NCI-H2227 (cell line): Measurements from ENCODE around the gene SLC4A11.

Experiments used
- DNase-seq: peaks from one replicate; lab custom pipeline; 2025; ENCODE audit not compliant: unreplicated experiment; lab: John Stamatoyannopoulos, UW

Gene SLC4A11

DNA sequence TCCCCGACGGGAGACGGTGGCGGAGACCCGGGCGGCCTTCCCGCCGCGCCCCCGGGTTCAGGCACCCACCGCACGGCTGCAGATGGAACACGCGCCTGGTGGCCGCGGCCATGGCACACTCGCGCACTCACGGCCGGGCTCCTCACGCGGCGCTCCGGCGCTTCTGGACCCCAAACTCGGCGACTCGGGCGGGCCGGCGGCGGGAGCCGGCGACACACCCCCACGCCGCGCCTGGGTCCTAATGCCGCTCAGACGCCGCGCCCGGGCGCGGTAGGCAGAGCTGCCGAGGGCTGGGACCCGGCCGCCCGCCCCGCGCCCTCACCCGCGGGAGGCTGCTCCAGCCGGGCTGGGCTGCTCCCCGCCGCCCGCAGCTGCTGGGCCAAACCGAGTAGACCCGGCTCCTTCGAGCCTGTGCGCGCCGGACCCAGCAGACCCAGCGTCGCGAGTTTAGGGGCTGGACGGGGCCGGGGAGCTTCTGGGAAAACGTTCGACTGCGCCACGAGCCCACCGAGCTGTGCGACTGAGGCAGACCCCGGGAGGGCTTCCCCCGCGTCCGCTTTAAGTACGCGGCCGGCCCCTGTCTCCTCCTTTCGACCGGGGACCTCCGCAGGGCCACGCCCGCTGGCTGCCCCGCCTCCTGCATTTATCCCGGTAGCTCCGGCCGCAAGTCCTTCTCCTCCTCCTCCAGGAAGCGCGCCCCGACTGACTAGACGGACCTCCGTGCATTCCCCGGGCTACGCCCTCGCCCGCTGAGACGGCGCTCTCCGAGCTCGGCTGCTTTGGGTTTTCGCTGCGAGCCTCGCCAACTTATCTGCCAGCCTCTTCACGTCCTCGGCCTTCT lies at the start of gene SLC4A11:
SLC4A11 (minus strand) TSS at position 165 of the 841 bp plus-strand sequence; CDS start at position 112, 53 bp downstream.
- DNase-seq = peak; percentile 50

DNA sequence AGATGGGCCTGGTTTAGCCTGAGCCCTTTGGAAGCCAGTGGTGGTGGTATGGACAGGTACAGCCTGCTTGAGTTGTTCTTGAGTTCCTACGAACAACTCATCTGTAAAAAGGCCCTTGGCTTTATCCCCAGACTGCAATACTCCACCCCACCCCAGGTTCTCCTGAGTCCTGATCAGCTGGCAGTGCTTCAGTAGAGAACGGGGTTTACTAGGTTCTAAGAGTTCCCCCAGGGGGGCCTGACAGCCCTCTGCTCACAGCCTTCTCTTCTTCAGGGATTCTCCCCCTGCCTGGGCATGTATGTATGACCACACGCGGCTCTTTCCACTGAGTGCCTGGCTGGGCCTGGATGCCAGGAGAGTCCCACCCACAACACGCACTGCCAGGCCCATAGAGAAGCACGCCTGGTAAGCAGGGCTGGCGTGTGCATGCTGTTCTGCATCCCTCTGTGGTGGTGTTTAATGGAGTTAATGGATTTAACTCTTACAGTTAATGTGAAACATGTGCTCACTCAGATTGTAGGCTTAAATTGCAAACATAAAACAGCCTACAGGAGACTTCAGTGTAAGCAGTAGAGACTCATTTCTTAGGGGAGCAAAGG lies 44.3 kb upstream of the SLC4A11 start:
- DNase-seq = no peak

DNA sequence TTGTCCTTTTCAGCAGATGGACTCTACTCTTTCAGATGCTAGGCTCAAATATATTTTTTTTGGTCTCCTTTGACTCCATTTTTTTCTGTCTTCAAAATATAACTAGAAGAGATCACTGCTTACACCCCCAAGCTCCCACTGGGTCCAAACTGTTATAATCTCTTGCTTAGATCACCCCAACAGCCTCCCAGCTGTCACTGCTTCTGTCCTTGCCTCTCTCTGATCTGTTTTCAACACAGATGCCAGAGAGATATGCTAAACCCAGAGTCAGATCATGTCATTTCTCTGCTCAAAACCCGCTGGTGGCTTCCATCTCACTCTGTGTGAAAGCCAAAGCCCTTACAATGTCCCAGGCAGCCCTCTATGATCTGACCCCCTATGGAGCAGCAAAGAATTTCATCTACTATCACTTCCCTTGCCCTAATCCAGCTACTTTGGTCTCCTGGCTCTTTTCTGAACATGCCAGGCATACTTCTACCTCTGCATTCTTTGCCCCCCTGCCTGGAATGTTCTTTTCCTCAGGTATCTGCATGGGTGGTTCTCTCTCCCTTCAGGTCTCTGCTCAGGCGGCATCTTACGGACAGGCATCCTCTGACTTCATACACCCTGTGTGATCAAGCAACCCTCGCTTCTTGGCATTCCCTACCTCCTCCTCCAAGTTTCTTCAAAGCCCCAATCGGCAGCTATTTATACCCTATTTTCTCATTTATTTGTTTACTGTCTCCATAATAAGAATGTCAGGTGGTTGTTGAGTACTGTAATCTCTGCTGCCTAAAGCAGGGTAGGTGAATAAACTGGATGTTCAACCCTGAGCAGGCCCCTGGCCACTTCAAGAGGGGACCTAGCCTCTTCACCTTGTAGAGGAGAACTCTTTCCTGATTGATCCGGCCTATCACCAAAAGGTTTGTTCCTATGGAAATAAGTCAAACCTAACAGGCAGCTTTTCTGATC lies 43.6 kb upstream of the SLC4A11 start:
- no peak for DNase-seq

DNA sequence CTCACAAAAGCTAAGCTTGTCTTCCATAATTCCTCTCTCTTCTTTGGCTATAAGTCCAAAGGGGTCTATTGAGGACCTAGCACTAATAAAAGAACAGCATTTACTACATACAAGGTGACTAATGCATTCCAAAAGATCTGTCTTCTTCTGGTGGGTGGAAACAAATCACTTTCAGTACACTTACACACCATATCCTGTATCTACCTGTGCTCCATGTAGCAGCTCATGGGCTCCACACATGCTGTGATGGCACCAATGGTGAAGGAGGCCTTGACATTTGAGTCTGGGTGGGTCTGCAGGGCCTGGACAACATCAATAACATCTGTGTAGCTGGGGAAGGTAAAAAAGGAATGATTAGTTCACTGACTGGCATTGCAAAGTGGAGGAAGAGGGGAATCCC lies 42.4 kb upstream of the SLC4A11 start:
- no peak for DNase-seq

DNA sequence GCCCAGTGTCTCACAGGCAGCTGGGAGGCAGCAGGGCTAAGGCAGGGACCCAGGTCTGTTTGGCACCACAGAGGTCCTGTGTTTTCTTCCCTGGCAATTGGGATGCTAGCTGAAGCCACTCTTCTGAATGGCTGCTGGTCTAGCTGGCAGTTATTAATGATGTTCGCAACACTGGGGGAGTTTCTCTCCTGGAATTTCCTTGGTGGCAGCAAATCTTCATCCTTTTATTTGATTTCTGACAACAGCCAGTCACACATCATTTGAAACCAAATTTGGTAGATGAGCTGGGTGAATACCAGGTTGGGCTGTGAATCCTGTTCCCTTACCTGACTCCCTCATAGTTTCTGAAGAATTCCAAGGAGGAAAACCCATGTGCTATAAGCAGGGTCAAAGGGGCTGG lies 40.8 kb upstream of the SLC4A11 start:
- no peak for DNase-seq

DNA sequence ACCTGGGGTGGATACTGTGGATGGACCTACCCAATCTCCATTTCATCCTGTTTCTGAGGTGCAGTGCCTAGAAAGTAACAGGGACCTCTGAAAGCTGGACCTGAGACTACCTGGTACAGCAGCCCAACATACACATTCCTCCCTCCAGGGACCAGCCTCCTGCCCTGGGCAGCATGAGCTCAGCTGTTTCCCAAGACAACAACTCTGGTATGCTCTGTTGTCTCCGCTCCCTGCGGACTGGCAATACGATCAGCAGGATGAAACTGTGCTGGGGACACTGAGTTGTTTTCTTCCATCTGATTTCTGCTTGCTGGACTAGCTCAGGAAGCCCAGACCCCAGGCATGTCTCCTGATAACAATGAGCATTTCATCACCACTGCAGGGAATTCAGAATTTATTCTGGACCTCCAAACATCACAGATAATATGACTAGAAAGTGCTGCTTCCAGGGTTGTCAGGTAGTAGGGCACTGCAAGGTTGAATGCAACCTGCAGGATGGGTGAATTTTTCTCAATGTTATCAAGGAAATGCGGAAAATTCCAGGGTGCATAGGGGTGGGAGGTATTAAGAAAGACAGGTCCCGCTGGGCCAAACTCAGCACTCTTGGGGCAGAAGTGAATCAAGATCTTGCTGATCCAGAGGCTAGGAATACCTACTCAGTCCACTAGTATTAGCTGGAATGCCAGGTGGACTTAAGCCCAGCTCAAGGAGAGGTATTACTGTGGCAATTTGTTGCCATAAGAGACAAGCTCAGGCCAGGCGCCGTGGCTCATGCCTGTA lies 38.9 kb upstream of the SLC4A11 start:
- no peak for DNase-seq

DNA sequence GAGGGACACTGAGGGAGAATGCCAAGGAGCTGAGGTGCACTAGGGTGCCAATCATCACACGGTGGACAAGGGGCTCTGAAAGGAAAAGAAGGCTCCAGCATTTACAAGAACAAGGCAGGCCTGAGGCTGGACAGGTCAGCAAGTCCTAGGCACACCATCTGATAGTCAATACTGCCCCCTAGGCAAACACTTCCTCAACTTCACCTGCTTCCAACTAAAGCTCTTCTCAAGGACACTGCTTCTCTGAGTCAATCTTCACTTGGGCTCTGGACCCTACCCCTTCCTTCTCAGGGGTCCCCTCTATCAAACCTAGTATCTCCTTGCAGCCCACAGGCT lies 37.7 kb upstream of the SLC4A11 start:
- DNase-seq = no peak

DNA sequence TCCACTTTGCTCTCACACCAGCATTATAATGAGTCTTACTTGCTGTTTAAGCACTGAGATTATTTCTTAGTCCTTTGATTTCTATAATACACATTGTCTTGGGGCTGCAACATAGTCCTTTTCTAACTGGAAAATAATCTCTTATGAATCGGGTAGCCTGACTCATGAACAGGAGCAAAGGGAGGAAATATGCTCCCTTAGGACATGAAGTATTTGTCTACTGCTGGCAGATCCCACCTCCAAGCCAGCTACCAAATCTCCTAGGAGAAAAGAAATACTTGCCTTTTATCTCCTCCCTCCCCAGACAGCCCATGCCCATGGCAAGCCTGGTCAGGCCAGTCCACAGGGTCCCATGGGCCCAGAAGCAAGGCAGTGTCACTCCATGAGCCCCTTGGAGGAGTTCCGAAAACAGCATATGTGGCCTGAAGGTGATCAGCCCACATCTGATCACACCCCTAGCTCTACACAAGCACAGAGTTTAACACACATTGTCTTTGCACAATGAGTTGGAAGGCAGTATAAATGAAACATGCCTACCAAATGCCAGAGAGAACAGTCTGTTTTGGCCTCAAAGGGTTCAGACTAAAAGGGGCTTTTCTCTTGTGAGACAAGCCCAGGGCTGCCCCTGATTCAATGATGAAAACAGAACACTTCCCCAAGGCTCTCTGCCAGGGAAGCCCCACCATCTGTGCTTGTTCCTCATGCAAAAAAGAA lies 37.1 kb upstream of the SLC4A11 start:
- no peak for DNase-seq

DNA sequence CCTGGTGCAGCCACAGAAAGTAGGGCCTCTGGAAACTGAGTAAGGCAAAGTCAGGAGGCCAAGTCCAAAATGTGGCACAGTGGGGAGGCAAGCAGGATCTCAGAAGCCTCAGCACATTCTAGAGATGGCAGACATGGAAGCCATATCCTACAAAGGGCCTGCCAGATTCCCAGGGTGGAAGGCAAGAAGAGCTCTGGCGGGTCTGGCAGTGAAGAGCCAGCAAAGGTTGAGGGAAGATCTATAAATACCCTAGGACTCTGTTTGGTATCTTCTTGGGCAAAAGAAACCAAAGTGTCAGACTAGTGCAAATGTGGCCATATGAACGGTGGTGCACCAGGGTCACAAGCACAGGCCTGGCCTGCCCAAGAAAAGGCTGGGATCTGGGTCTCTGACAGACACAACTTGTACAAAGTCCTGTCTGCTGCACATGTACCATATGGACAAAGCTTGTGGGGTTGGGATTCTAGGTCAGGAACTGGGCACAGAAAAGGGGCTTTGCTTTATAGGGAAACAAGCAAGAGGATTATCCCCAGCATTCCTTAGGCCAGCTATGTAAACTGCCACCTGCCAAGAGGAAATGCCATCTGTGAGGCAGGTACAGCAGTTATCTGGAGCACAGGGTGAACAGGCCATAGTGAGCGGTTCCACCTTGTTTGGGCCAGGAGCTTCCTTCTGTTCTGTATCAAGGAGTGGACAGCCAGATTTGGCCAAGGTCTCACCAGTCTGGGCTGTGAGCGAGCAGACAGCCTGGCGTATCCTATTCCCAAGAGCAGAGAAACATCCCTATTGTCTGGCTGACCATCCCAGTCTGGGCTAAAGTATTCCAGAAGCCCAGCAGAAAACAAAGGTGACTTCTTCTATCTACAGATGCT lies 36.3 kb upstream of the SLC4A11 start:
- DNase-seq = no peak

DNA sequence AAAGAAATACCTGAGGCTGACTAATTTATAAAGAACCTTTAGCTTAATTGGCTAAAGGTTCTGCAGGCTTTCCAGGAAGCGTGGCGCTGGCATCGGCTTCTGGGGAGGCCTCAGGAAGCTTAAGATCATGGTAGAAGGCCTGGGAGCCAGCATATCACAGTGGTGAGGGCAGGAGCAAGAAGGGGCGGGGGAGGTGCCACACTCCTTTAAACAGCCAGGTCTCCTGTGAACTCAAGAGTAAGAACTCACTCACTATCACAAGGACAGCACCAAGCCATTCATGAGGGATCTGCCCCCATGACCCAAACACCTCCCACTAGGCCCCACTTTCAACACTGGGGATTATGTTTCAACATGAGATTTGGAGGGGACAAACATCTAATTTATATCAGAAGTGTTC lies 34.4 kb upstream of the SLC4A11 start:
- DNase-seq = no peak

DNA sequence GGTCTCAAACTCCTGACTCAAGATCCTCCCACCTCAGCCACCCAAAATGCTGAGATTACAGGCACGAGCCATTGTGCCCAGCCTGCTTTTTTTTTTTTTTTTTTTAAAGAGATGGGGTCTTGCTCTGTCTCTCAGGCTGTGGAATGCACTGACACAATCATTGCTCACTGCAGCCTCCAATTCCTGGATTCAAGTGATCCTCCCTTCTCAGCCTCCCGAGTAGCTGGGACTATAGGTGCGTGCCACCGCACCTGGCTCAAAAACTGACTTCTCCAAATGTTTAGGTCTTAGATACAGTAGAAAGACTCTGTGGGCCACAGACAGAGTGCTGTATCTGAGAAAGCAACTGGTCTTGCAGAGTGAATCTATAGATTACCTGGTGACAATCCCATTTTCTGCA lies 31.1 kb upstream of the SLC4A11 start:
- DNase-seq = no peak

DNA sequence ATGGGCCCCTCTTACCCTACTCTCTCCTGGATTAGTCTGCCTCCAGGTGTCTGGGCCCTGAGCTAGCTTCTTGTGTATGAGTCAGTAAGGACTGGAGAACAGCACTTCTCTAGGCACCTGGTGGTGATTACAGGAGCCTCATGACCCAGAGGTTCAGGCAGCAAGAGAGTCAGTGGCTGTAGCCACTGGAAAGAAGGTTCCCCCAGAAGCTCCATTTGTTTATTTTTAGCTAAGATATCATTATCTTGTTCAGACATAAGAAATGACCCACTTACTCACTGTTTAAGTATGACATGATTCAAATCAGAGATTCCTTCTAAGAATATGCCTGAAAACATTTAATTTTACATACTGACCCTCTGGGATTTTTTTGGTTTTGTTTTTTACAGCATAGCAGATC lies 23.6 kb upstream of the SLC4A11 start:
- no peak for DNase-seq

DNA sequence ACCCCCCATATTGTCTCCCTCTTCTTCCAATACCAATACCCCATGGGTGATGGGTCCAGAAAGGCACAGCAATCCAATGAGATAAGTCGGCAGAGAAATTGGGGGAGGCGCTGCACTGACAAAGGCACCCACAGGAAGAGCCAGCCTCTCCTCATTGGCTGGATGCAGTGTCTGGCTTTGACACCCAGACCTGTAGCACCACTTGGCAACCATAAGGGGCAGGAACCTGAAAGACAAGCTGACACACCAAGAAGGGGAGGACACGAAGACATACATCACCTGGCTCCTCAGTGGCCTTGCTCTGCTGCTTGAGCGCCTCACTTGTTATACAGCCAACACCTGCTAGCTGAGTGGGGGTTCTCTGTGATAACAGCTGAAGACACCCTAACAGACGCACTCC lies 19.4 kb upstream of the SLC4A11 start:
- no peak for DNase-seq

DNA sequence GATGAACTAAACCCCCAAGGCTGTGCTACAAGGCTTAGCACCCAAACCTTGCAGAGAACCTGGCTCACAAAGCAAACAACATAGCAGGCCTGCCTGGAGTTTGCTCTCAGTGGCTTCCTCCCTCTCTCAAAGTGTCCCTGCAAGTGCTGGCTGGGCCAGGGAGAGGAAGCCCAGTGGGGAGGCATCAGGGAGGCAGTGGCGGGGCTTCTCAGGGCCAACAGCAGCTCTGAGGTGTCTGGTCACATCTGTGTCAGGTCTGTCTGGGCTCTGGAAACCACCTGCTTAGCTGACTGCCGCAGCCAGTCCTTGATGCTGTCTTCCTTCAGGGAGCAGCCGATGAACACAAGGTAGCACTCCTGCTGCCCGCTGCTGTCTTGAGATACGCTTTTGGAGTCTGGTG lies 16.7 kb upstream of the SLC4A11 start:
- no peak for DNase-seq

DNA sequence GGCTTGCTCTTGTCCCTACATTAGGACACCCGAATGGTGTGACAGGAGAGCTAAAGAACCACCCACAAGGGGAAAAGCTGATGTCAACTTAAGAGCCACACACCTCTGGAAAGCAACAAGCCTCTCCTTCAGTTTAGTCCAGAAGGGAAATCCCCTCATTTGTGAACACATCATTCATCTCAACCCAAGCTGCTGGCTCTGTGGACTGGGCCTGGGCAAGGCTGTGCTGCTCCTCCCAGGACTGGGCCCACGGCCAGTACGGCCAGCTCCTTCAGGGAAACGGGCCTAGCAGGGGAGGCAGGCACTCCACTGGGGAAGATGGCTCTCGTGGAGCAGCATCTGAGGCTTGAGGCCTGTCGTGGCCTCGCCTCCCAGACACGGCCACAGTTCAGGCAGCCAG lies 12.8 kb upstream of the SLC4A11 start:
- no peak for DNase-seq

DNA sequence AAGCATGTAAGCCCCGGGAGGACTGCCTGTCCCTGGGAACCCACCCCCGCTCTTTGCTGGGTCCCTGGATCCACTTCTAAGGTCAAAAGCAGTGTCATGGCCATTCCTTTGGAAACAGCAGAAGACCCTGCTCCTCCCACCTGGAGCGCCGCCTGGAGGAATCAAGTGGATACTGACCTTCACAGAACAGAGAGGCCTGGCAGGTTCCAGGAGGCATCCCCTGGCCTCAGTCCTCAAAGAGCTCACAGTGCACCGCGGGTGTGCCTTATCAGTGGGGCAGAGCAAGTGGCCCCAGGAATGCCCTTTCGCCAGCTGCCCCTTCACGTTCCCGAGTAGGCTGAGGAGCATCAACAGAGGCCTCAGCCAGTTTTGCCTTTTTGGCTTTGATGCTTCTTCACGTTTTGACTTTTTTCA lies 11.1 kb upstream of the SLC4A11 start:
- peak; percentile 27 for DNase-seq

DNA sequence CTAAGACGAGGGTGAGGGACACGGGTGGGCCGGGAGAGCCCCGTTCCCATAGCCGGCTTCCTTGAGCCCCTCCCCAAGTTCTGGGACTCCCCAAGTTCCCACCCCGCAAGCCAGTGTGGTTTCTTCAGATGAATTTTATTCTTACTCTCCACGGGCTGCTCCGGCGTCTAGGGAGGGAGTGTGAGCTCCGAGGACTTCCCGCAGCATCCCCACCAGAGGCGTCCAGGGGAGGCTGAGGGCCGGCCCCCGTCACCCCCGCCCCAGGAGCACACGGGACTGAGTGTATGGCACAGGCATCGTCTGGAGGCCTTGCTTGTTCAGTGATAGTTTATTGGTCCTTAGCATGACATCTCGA lies 10.0 kb upstream of the SLC4A11 start:
- DNase-seq = no peak

DNA sequence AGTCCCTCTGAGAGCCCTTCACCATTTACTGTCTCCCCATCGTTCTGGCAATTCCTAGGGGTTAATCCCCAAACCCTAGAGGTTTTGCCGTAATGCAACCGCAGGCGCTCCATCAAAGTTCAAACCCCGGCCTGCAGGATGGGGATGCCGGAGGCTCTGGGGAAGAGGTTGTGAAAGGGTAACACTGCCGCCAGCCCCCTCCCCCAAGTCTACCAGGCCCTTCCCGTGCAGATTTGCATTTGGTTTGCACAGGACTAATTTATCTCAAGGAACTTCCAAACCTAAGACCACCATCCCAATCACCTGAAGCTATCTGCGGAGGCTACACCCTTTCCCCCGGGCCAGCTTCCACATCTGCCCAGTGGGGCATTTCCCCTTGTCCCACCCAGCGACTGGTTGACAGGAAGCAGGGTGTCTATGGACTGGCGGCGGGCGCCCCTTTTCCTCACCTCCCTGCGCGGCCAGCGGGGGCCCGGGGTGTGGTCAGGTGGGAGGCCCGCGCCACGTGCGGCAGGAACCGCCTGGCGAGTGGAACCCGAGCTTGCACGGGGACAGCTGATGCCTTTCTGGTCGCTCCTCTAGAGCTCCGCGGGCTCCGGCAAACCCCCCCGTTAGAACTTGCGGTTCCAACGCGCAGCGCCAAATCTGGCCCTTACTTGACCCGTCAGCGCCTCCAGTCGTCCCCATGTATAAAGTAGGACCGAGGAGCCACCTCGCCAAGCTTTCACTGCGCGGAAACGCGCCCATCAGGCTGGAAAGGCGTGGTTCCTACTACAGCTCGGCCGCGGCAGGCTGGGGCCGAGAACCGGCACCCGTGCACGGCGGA lies 9.4 kb upstream of the SLC4A11 start:
- peak; percentile 47 for DNase-seq

DNA sequence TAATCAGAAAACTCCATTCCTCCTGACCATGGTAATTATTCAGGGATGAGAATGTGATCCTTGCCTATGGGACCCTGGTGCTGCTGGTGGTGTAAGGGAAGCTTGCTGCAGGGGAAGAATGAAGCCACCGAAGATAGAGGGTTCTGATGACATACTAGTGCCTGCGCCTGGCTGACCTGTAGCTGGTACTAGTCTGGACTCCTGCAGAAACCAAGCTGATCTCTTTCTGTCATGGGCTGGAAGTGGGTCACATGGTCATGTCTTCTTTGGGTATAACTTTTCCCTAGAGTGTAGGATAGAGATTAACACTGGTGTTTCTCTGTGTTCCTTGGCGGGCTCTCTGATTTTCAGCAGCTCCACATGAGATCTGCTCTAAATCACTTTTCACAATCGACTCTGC lies 8.6 kb upstream of the SLC4A11 start:
- no peak for DNase-seq
